Thyroid gland (tissue), 4 donors: ENCODE results near the gene CMTR1. TPM values are rescaled to one million over a fixed set of nuclear protein-coding genes. Genes with fewer than 3 reads are reported as not detected.

Source experiments
- DNase-seq, 2 donors: peaks; one replicate each; pipeline ENCODE4 v3.0.0-alpha.2; 2019
- H3K27ac ChIP-seq, 3 donors: fragments of 200-600 bp; sonication (generic); 1 replicate in 2 of 3; 2 replicates in 1 of 3; pipeline ENCODE4 v1.5.1; 2016 to 2019; ENCODE audit warnings: mild to moderate bottlenecking in 1 of 3, moderate library complexity in 1 of 3
- H3K27me3 ChIP-seq: fragments of 200-600 bp; sonication (generic); one replicate; pipeline ENCODE4 v1.5.1; 2019
- H3K36me3 ChIP-seq, 2 donors: fragments of 200-600 bp; sonication (generic); one replicate each; pipeline ENCODE4 v1.5.1; 2016 to 2019
- H3K4me1 ChIP-seq, 2 donors: fragments of 200-600 bp; sonication (generic); one replicate each; pipeline ENCODE4 v1.5.1; 2017 to 2019
- H3K4me3 ChIP-seq, 3 donors: fragments of 200-600 bp; sonication (generic); replicated peaks in 1 of 3; 1 replicate in 2 of 3; 2 replicates in 1 of 3; pipeline ENCODE4 v1.5.1; 2016; ENCODE audit warnings: mild to moderate bottlenecking in 1 of 3
- H3K9me3 ChIP-seq: fragments of 200-600 bp; sonication (generic); one replicate; pipeline ENCODE4 v1.5.1; 2017
- POLR2A ChIP-seq, 2 donors: fragments of 450-650 bp; IDR thresholded peaks; one replicate each; pipeline ENCODE4 v1.6.1; 2017; ENCODE audit warnings: antibody characterized with exemption in 2 of 2, mild to moderate bottlenecking in 2 of 2, moderate library complexity in 1 of 2
- WGBS, 2 donors: methylation state at CpG; one replicate each; pipeline ENCODE4 v1.1.5; 2017; 5-methylcytosine and 5-hydroxymethylcytosine counted together
- intact Hi-C: fragments of 100-400 bp; cut with DNase I; formaldehyde crosslinking; loops from one replicate; pipeline ENCODE4 v1.15.1; 2023
- total RNA-seq, 4 donors: library from RNA; depleted of rRNA; stranded (reverse); fragments of >200 nt; gene quantifications; one replicate each; pipeline ENCODE4 v1.2.3, GENCODE V29; 2016
- TF ChIP-seq, protein P1 (sequence below), 6 experiments: fragments of 200-600 bp in 3 of 6; fragments of 450-650 bp in 3 of 6; sonication (generic) in 3 of 6; IDR thresholded peaks; one replicate each; pipeline ENCODE4 v1.5.1; 2016 to 2019; ENCODE audit warnings: antibody characterized with exemption in 6 of 6, mild to moderate bottlenecking in 2 of 6, inconsistent platforms in 1 of 6, moderate library complexity in 1 of 6

Gene CMTR1
- total RNA-seq, 4 donors from 2014 or later = 29.3 to 41.5 (median 33.1) TPM

GRCh38 chr6:37480118-37480736, 47.2 kb downstream of the CMTR1 start:
- no peak for DNase-seq
- intact Hi-C loops = loop anchor here (5.0 kb wide), 1 partner anchor 207 kb away; no protein-coding TSS in a partner anchor
- Histone ChIP-seq H3K27ac (no peak overlapping the region), H3K36me3 (peaks cover 2 to 27% of the 10 kb centered on the region in 2 donors), H3K4me1 (peaks cover 19 to 28% of the 10 kb centered on the region in 2 donors), H3K9me3 (no peaks in the 10 kb centered on the region), H3K27me3 (no peaks in the 10 kb centered on the region), H3K4me3 (no peak overlapping the region)
- 83 to 86% methylated on average over 1 of the region's 1 CpG for WGBS, 2 donors
- TF ChIP-seq POLR2A (IDR thresholded peaks at IDR 0.05) = no peak

GRCh38 chr6:37480951-37481534, 48.0 kb downstream of the CMTR1 start:
- no peaks in the 10 kb centered on the region for H3K27me3 ChIP-seq
- DNase-seq = no peak
- intact Hi-C loops = loop anchor here (5.0 kb wide), 1 partner anchor 206 kb away; no protein-coding TSS in a partner anchor
- WGBS, 2 donors = 41 to 50% methylated on average over 5 to 7 of the region's 7 CpGs
- TF ChIP-seq POLR2A (IDR thresholded peaks at IDR 0.05) = no peak
- TF ChIP-seq, protein P1, sequence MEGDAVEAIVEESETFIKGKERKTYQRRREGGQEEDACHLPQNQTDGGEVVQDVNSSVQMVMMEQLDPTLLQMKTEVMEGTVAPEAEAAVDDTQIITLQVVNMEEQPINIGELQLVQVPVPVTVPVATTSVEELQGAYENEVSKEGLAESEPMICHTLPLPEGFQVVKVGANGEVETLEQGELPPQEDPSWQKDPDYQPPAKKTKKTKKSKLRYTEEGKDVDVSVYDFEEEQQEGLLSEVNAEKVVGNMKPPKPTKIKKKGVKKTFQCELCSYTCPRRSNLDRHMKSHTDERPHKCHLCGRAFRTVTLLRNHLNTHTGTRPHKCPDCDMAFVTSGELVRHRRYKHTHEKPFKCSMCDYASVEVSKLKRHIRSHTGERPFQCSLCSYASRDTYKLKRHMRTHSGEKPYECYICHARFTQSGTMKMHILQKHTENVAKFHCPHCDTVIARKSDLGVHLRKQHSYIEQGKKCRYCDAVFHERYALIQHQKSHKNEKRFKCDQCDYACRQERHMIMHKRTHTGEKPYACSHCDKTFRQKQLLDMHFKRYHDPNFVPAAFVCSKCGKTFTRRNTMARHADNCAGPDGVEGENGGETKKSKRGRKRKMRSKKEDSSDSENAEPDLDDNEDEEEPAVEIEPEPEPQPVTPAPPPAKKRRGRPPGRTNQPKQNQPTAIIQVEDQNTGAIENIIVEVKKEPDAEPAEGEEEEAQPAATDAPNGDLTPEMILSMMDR (IDR thresholded peaks at IDR 0.05) = no peak
- H3K4me3 ChIP-seq = no peak overlapping the region
- no peak overlapping the region for H3K27ac ChIP-seq
- H3K36me3 ChIP-seq = peaks cover 0 to 19% of the 10 kb centered on the region in 2 donors
- H3K4me1 ChIP-seq = peaks cover 24 to 31% of the 10 kb centered on the region in 2 donors
- H3K9me3 ChIP-seq = no peaks in the 10 kb centered on the region

GRCh38 chr6:37481711-37482605, 48.9 kb downstream of the CMTR1 start:
- intact Hi-C loops = loop anchor here (5.0 kb wide), 1 partner anchor 205 kb away; no protein-coding TSS in a partner anchor
- DNase-seq = peak; percentile 28 to 61
- no peak overlapping the region for H3K27ac ChIP-seq
- H3K36me3 ChIP-seq = peaks cover 0 to 15% of the 10 kb centered on the region in 2 donors
- WGBS, 2 donors = 57 to 71% methylated on average over 15 of the region's 15 CpGs
- H3K27me3 ChIP-seq = no peaks in the 10 kb centered on the region
- H3K4me1 ChIP-seq = peaks cover 24 to 37% of the 10 kb centered on the region in 2 donors
- no peaks in the 10 kb centered on the region for H3K9me3 ChIP-seq
- TF ChIP-seq POLR2A (IDR thresholded peaks at IDR 0.05) = no peak
- TF ChIP-seq, protein P1 (IDR thresholded peaks at IDR 0.05) = no peak
- no peak overlapping the region for H3K4me3 ChIP-seq

DNA sequence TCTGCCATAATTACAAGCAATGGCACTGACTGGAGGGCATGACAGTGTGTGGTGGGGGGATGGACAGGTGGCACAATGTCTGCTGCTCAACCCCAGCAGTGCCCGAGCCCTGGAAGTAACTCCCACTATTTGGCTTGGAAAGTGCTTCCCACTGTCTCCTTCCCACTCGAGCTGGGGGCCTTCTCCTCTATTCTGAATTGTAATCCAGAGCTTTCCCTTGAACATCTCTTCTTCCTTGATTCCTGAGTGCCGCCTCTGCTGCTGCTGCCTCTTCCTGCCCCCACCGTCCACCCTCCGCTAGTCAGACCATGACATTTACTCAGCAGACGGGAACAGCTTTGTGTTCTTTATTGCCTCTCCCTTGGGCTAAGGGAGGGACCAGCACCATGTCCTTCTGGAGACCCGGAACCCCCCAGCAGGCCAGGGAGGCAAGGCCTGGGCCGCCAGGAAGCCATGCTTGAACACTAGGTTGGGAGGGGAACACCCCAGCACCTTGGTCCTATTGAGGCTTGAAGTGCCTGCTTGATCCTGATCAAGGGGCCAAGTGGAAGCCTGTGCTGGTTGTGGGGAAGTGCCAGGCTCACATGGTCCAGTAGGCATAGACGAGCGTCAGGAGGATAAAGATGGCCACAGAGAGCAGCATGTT, 49.7 kb downstream of the CMTR1 start:
- TF ChIP-seq, protein P1 (IDR thresholded peaks at IDR 0.05) = no peak
- no peak for TF ChIP-seq POLR2A (IDR thresholded peaks at IDR 0.05)
- 64 to 76% methylated on average over 10 of the region's 10 CpGs for WGBS, 2 donors
- H3K27me3 ChIP-seq = no peaks in the 10 kb centered on the region
- H3K36me3 ChIP-seq = peaks cover 0 to 15% of the 10 kb centered on the region in 2 donors
- intact Hi-C loops = loop anchor here (5.0 kb wide), 1 partner anchor 205 kb away; no protein-coding TSS in a partner anchor
- H3K4me3 ChIP-seq = no peak overlapping the region
- no peaks in the 10 kb centered on the region for H3K9me3 ChIP-seq
- DNase-seq = peak; percentile 49 to 63
- peak overlapping the region in 1 of 3 donors; percentile 33 for H3K27ac ChIP-seq
- peaks cover 24 to 37% of the 10 kb centered on the region in 2 donors for H3K4me1 ChIP-seq
